Amniotic stem cell (primary cell): ENCODE results near the gene PACSIN3.

Experiments
- DNase-seq: peaks from one replicate; lab custom pipeline; 2025; lab: John Stamatoyannopoulos, UW

The PACSIN3 gene

GRCh38 chr11:47152953-47153950, 33.0 kb downstream of the PACSIN3 start:
- DNase-seq = peak; percentile 36

- DNase-seq = no peak
These were observed 33.9 kb downstream of the PACSIN3 start for GRCh38 chr11:47152126-47152952.

- no peak for DNase-seq
These were observed 36.5 kb downstream of the PACSIN3 start for GRCh38 chr11:47149782-47150181.

- no peak for DNase-seq
These were observed 37.2 kb downstream of the PACSIN3 start for GRCh38 chr11:47148903-47149531.

GRCh38 chr11:47148270-47148669, 38.0 kb downstream of the PACSIN3 start:
- DNase-seq = no peak

GRCh38 chr11:47147681-47148080, 38.6 kb downstream of the PACSIN3 start:
- DNase-seq = no peak

GRCh38 chr11:47147250-47147649, 39.0 kb downstream of the PACSIN3 start:
- no peak for DNase-seq

- no peak for DNase-seq
These were observed 41.7 kb downstream of the PACSIN3 start for GRCh38 chr11:47144541-47144940.

GRCh38 chr11:47143322-47143721, 42.9 kb downstream of the PACSIN3 start:
- peak; percentile 47 for DNase-seq

GRCh38 chr11:47139878-47140277, 46.4 kb downstream of the PACSIN3 start:
- no peak for DNase-seq

- no peak for DNase-seq
These were observed 48.8 kb downstream of the PACSIN3 start for GRCh38 chr11:47137476-47137875.

GRCh38 chr11:47136921-47137320, 49.3 kb downstream of the PACSIN3 start:
- no peak for DNase-seq

- no peak for DNase-seq
These were observed 49.9 kb downstream of the PACSIN3 start for GRCh38 chr11:47136327-47136726.

GRCh38 chr11:47132981-47133380, 53.3 kb downstream of the PACSIN3 start:
- no peak for DNase-seq

GRCh38 chr11:47132490-47132889, 53.7 kb downstream of the PACSIN3 start:
- DNase-seq = no peak

GRCh38 chr11:47131136-47131535, 55.1 kb downstream of the PACSIN3 start:
- no peak for DNase-seq

- DNase-seq = no peak
These were observed 55.7 kb downstream of the PACSIN3 start for GRCh38 chr11:47130543-47130942.
